ENCODE results near the gene MRPL55.

MRPL55 gene

GRCh38 chr1:228109073-228109961, at the start of gene MRPL55:
Gene MRPL55, minus strand, starts transcription at chr1:228109299. Its CDS starts 1,039 bp downstream, at chr1:228108260.
- ATAC-seq: peak; percentile 89
- TF ChIP-seq CREB5 (CRISPR knock-in tag; IDR thresholded peaks at IDR 0.05; ENCODE audit: low read depth) (no peak), ZFP30 (CRISPR knock-in tag; IDR thresholded peaks at IDR 0.05) (no peak), BACH2 (CRISPR knock-in tag; IDR thresholded peaks at IDR 0.05; ENCODE audit: borderline replicate concordance) (no peak), ZC3H10 (CRISPR knock-in tag; IDR thresholded peaks at IDR 0.05) (no peak), TSHZ2 (CRISPR knock-in tag; IDR thresholded peaks at IDR 0.05) (0 out of 2 replicates have a peak, but pooled peaks have one; percentile 18)

- ATAC-seq: no peak
- TF ChIP-seq TSHZ2 (CRISPR knock-in tag; IDR thresholded peaks at IDR 0.05) (no peak), CSDC2 (CRISPR knock-in tag; IDR thresholded peaks at IDR 0.05) (no peak), GLIS3 (CRISPR knock-in tag; IDR thresholded peaks at IDR 0.05) (no peak), ARNTL (CRISPR knock-in tag; IDR thresholded peaks at IDR 0.05; ENCODE audit: borderline replicate concordance, low read depth) (no peak), ZFP3 (CRISPR knock-in tag; IDR thresholded peaks at IDR 0.05) (no peak), PATZ1 (CRISPR knock-in tag; IDR thresholded peaks at IDR 0.05; ENCODE audit: borderline replicate concordance) (no peak), PPARA (CRISPR knock-in tag; IDR thresholded peaks at IDR 0.05; ENCODE audit: borderline replicate concordance) (no peak)
These were observed 49.3 kb upstream of the MRPL55 start for GRCh38 chr1:228158151-228159007.

- ATAC-seq: no peak
- no peak for TF ChIP-seq BACH2 (CRISPR knock-in tag; IDR thresholded peaks at IDR 0.05; ENCODE audit: borderline replicate concordance)
- TF ChIP-seq TCF4 (CRISPR knock-in tag; IDR thresholded peaks at IDR 0.05; ENCODE audit: borderline replicate concordance): no peak
- no peak for TF ChIP-seq TSHZ2 (CRISPR knock-in tag; IDR thresholded peaks at IDR 0.05)
- no peak for TF ChIP-seq POU6F1 (CRISPR knock-in tag; IDR thresholded peaks at IDR 0.05; ENCODE audit: borderline replicate concordance, low read depth)
- TF ChIP-seq CSRNP3 (CRISPR knock-in tag; IDR thresholded peaks at IDR 0.05): no peak
- TF ChIP-seq RARB (CRISPR knock-in tag; IDR thresholded peaks at IDR 0.05): no peak
- TF ChIP-seq ARNTL (CRISPR knock-in tag; IDR thresholded peaks at IDR 0.05; ENCODE audit: borderline replicate concordance, low read depth): no peak
- no peak for TF ChIP-seq PATZ1 (CRISPR knock-in tag; IDR thresholded peaks at IDR 0.05; ENCODE audit: borderline replicate concordance)
- no peak for TF ChIP-seq OSR1 (CRISPR knock-in tag; IDR thresholded peaks at IDR 0.05)
These were observed 48.6 kb upstream of the MRPL55 start for GRCh38 chr1:228157729-228158126.

Data from SK-N-SH treated with all-trans-retinoic acid at 6 μM for 48 hours (cell line).